Measurements from ENCODE around the gene PIK3R6. TPM values are rescaled to one million over a fixed set of nuclear protein-coding genes. Genes with fewer than 3 reads are reported as not detected.

Gene PIK3R6
- total RNA-seq (2014; rRNA removed; shearing (Covaris generic)) = not detected in 2 replicates

GRCh38 chr17:8867361-8867981 lies at the start of gene PIK3R6:
Gene PIK3R6, minus strand, starts transcription at chr17:8867674. Its CDS starts 17,880 bp downstream, at chr17:8849794.
- no peak for DNase-seq (ENCODE audit: low spot score)

GRCh38 chr17:8916466-8916865 lies 49.0 kb upstream of the PIK3R6 start:
- DNase-seq (ENCODE audit: low spot score) = no peak

- no peak for DNase-seq (ENCODE audit: low spot score)
Measured at GRCh38 chr17:8914554-8914953, 47.1 kb upstream of the PIK3R6 start.

GRCh38 chr17:8913879-8914278 lies 46.4 kb upstream of the PIK3R6 start:
- no peak for DNase-seq (ENCODE audit: low spot score)

GRCh38 chr17:8913091-8913490 lies 45.6 kb upstream of the PIK3R6 start:
- no peak for DNase-seq (ENCODE audit: low spot score)

GRCh38 chr17:8912084-8912981 lies 44.9 kb upstream of the PIK3R6 start:
- DNase-seq (ENCODE audit: low spot score) = no peak

GRCh38 chr17:8910969-8911604 lies 43.6 kb upstream of the PIK3R6 start:
- no peak for DNase-seq (ENCODE audit: low spot score)

GRCh38 chr17:8909586-8910270 lies 42.3 kb upstream of the PIK3R6 start:
- DNase-seq (ENCODE audit: low spot score) = no peak

- DNase-seq (ENCODE audit: low spot score) = no peak
Measured at GRCh38 chr17:8905331-8905730, 37.9 kb upstream of the PIK3R6 start.

- DNase-seq (ENCODE audit: low spot score) = no peak
Measured at GRCh38 chr17:8904686-8905085, 37.2 kb upstream of the PIK3R6 start.

GRCh38 chr17:8904201-8904600 lies 36.7 kb upstream of the PIK3R6 start:
- no peak for DNase-seq (ENCODE audit: low spot score)

GRCh38 chr17:8900626-8901585 lies 33.4 kb upstream of the PIK3R6 start:
- no peak for DNase-seq (ENCODE audit: low spot score)

- no peak for DNase-seq (ENCODE audit: low spot score)
Measured at GRCh38 chr17:8900207-8900606, 32.7 kb upstream of the PIK3R6 start.

GRCh38 chr17:8898636-8899035 lies 31.2 kb upstream of the PIK3R6 start:
- no peak for DNase-seq (ENCODE audit: low spot score)

GRCh38 chr17:8898126-8898525 lies 30.7 kb upstream of the PIK3R6 start:
- no peak for DNase-seq (ENCODE audit: low spot score)

- no peak for DNase-seq (ENCODE audit: low spot score)
Measured at GRCh38 chr17:8896641-8897635, 29.5 kb upstream of the PIK3R6 start.

- DNase-seq (ENCODE audit: low spot score) = no peak
Measured at GRCh38 chr17:8896087-8896486, 28.6 kb upstream of the PIK3R6 start.

GRCh38 chr17:8894673-8895578 lies 27.5 kb upstream of the PIK3R6 start:
- DNase-seq (ENCODE audit: low spot score) = peak; percentile 49
